ENCODE results near the gene RIMBP2.

- TF ChIP-seq CTCF (conservative IDR thresholded peaks at IDR 0.05 in 1 of 2, IDR thresholded peaks at IDR 0.05 in 1 of 2; ENCODE audit: low read depth in 1 of 2, low read length in 2 of 2) (no peak), EZH2 (IDR thresholded peaks at IDR 0.05; ENCODE audit: low read length, missing control alignments) (no peak)
Measured at GRCh38 chr12:130613131-130613530, 103.0 kb downstream of the RIMBP2 start.

All from fibroblast of lung (primary cell).